Measurements from ENCODE around the gene TLR4.

DNA sequence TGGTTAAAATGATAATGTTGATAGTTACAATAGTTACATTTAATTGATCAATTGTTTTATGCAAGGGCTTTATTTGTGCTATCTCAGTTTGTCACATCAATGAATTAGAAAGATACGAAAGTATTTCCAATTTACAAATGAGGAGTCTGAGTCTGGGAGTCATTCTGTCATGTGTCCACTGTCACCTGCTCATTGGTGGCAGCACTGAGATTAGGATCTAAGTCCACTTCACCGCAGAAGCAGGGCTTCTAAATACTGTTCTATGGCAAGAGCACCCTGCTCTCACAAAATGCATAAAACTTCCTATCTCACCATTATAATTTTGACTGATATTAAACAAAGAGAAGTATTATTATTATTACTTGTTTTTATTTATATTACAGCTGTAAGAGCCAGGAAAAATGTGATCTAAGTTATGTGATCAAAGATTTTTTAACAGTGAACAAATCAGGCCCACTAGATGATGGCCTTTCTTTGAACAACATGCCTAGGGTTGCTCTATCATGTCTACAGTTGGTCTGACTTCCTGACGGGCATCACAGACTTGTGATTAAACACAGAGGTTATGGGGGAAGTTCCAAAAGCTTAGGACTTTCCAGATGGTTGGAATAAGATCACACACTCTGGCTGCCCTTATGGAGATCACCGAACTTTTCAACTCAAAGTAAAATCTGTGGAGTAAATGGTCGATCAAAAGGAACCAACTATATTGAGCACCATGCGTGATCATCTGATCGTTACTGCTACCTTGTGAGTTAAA, 15.1 kb downstream of the TLR4 start:
- no peak for TF ChIP-seq MAFK (IDR thresholded peaks at IDR 0.05; ENCODE audit: partially characterized antibody)
- TF ChIP-seq, protein P1, sequence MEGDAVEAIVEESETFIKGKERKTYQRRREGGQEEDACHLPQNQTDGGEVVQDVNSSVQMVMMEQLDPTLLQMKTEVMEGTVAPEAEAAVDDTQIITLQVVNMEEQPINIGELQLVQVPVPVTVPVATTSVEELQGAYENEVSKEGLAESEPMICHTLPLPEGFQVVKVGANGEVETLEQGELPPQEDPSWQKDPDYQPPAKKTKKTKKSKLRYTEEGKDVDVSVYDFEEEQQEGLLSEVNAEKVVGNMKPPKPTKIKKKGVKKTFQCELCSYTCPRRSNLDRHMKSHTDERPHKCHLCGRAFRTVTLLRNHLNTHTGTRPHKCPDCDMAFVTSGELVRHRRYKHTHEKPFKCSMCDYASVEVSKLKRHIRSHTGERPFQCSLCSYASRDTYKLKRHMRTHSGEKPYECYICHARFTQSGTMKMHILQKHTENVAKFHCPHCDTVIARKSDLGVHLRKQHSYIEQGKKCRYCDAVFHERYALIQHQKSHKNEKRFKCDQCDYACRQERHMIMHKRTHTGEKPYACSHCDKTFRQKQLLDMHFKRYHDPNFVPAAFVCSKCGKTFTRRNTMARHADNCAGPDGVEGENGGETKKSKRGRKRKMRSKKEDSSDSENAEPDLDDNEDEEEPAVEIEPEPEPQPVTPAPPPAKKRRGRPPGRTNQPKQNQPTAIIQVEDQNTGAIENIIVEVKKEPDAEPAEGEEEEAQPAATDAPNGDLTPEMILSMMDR (IDR thresholded peaks at IDR 0.05): no peak
- no peak for TF ChIP-seq HDAC2 (IDR thresholded peaks at IDR 0.05)
- TF ChIP-seq EHMT2 (IDR thresholded peaks at IDR 0.05; ENCODE audit: low read depth): no peak
- no peak for TF ChIP-seq EP300 (IDR thresholded peaks at IDR 0.05)
- TF ChIP-seq, protein P2, sequence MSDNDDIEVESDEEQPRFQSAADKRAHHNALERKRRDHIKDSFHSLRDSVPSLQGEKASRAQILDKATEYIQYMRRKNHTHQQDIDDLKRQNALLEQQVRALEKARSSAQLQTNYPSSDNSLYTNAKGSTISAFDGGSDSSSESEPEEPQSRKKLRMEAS (IDR thresholded peaks at IDR 0.05): no peak
- TF ChIP-seq GATA3 (IDR thresholded peaks at IDR 0.05; ENCODE audit: borderline replicate concordance): no peak
- TF ChIP-seq, protein P3, sequence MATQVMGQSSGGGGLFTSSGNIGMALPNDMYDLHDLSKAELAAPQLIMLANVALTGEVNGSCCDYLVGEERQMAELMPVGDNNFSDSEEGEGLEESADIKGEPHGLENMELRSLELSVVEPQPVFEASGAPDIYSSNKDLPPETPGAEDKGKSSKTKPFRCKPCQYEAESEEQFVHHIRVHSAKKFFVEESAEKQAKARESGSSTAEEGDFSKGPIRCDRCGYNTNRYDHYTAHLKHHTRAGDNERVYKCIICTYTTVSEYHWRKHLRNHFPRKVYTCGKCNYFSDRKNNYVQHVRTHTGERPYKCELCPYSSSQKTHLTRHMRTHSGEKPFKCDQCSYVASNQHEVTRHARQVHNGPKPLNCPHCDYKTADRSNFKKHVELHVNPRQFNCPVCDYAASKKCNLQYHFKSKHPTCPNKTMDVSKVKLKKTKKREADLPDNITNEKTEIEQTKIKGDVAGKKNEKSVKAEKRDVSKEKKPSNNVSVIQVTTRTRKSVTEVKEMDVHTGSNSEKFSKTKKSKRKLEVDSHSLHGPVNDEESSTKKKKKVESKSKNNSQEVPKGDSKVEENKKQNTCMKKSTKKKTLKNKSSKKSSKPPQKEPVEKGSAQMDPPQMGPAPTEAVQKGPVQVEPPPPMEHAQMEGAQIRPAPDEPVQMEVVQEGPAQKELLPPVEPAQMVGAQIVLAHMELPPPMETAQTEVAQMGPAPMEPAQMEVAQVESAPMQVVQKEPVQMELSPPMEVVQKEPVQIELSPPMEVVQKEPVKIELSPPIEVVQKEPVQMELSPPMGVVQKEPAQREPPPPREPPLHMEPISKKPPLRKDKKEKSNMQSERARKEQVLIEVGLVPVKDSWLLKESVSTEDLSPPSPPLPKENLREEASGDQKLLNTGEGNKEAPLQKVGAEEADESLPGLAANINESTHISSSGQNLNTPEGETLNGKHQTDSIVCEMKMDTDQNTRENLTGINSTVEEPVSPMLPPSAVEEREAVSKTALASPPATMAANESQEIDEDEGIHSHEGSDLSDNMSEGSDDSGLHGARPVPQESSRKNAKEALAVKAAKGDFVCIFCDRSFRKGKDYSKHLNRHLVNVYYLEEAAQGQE (IDR thresholded peaks at IDR 0.05): no peak

Data from A549 (cell line).